CD4-positive, alpha-beta T cell (primary cell): ENCODE results near the gene COL4A2. TPM values are rescaled to one million over a fixed set of nuclear protein-coding genes. Genes with fewer than 3 reads are reported as not detected.

Source experiments
- ATAC-seq: fragments of 200-7000 bp; cut with Tn5 transposase; one replicate; pipeline ENCODE4 v1.10.0; 2022; ENCODE audit warnings: mild to moderate bottlenecking; ENCODE audit not compliant: poor library complexity
- CTCF ChIA-PET: fragments of 350-600 bp; sonication (Branson Sonifier 250); formaldehyde crosslinking; loops from one replicate; lab custom pipeline; 2021; ENCODE audit warnings: antibody characterized with exemption, inconsistent platforms; lab: Charles Lee
- POLR2A ChIA-PET: fragments of 350-600 bp; sonication (Branson Sonifier 250); formaldehyde crosslinking; loops from one replicate; lab custom pipeline; 2021; ENCODE audit warnings: antibody characterized with exemption, inconsistent platforms; lab: Charles Lee
- DNase-seq, 14 experiments: peaks; one replicate each; pipeline ENCODE4 v3.0.0-alpha.2; 2013 to 2020; ENCODE audit warnings: mixed read lengths in 2 of 14
- H3K27ac ChIP-seq, 2 donors: one replicate each; pipeline versions ENCODE4 v1.5.1 to v1.7.0; 2013; ENCODE audit warnings: low read length in 2 of 2, low read depth in 1 of 2, mild to moderate bottlenecking in 1 of 2
- H3K27me3 ChIP-seq, 2 experiments: 1 replicate in 1 of 2; 2 replicates in 1 of 2; pipeline versions ENCODE4 v1.6.1 to v1.7.0; 2013; ENCODE audit warnings: low read length in 2 of 2, control low read depth in 1 of 2, mild to moderate bottlenecking in 1 of 2, moderate library complexity in 1 of 2; ENCODE audit not compliant: insufficient read depth in 2 of 2, control insufficient read depth in 1 of 2
- H3K36me3 ChIP-seq: one replicate; pipeline ENCODE4 v1.6.1; 2013; ENCODE audit warnings: low read length, control low read depth; ENCODE audit not compliant: insufficient read depth
- H3K4me1 ChIP-seq: one replicate; pipeline ENCODE4 v1.6.1; 2013; ENCODE audit warnings: low read length, control low read depth; ENCODE audit not compliant: insufficient read depth
- H3K4me3 ChIP-seq: one replicate; pipeline ENCODE4 v1.5.1; 2013; ENCODE audit warnings: mild to moderate bottlenecking, low read length, moderate library complexity
- H3K9me3 ChIP-seq, 2 experiments: 1 replicate in 1 of 2; 2 replicates in 1 of 2; pipeline versions ENCODE4 v1.6.1 to v1.7.0; 2013; ENCODE audit warnings: low read length in 2 of 2, mild to moderate bottlenecking in 2 of 2, control low read depth in 1 of 2, moderate library complexity in 1 of 2; ENCODE audit not compliant: control insufficient read depth in 1 of 2, insufficient read depth in 1 of 2
- H3K27ac Mint-ChIP-seq: one replicate; pipeline ENCODE4 v1.8.0; 2020; ENCODE audit warnings: mixed read lengths
- H3K27me3 Mint-ChIP-seq: one replicate; pipeline ENCODE4 v1.8.0; 2021; ENCODE audit warnings: mixed read lengths
- H3K36me3 Mint-ChIP-seq: one replicate; pipeline ENCODE4 v1.8.0; 2021; ENCODE audit warnings: low read depth, mixed read lengths
- H3K4me1 Mint-ChIP-seq: one replicate; pipeline ENCODE4 v1.8.0; 2021; ENCODE audit warnings: low read depth, mixed read lengths
- H3K4me3 Mint-ChIP-seq: one replicate; pipeline ENCODE4 v1.8.0; 2020; ENCODE audit warnings: mild to moderate bottlenecking, mixed read lengths
- H3K9me3 Mint-ChIP-seq: one replicate; pipeline ENCODE4 v1.8.0; 2020; ENCODE audit warnings: mixed read lengths
- CTCF ChIP-seq: fragments of 200-600 bp; IDR thresholded peaks from one replicate; pipeline ENCODE4 v1.8.0; 2022; ENCODE audit warnings: antibody characterized with exemption, mild to moderate bottlenecking
- intact Hi-C, 2 experiments: fragments of 100-400 bp; cut with DNase I in 1 of 2; cut with micrococcal nuclease in 1 of 2; formaldehyde crosslinking; loops; one replicate each; pipeline versions ENCODE4 v1.15.1 to v1.9.0; 2023 to 2025; cut with DNase I, micrococcal nuclease
- total RNA-seq, 174 experiments: library from RNA in 2 of 174; stranded (reverse) in 2 of 174; gene quantifications; one replicate each; pipeline ENCODE4 v1.2.3 and lab custom pipeline; 2021 to 2026

Gene COL4A2
- total RNA-seq, 2 experiments from 2014 or later: not detected

GRCh38 chr13:110308656-110309359 is 1.7 kb downstream of the COL4A2 start:
- Mint-ChIP-seq H3K36me3 (no peaks in the 10 kb centered on the region), H3K4me1 (no peaks in the 10 kb centered on the region), H3K27me3 (peaks cover 78% of the 10 kb centered on the region), H3K27ac (no peak overlapping the region), H3K9me3 (no peaks in the 10 kb centered on the region), H3K4me3 (no peak overlapping the region)
- intact Hi-C loops: no loop called here
- no peaks in the 10 kb centered on the region for H3K36me3 ChIP-seq
- no peak overlapping the region for H3K4me3 ChIP-seq
- peaks cover 0 to 19% of the 10 kb centered on the region in 2 experiments for H3K9me3 ChIP-seq
- no peak for ATAC-seq
- H3K27ac ChIP-seq: no peak overlapping the region
- TF ChIP-seq CTCF: no peak
- no peak for DNase-seq
- no peaks in the 10 kb centered on the region for H3K4me1 ChIP-seq
- POLR2A ChIA-PET: no interaction called here
- peaks cover 43 to 62% of the 10 kb centered on the region in 2 experiments for H3K27me3 ChIP-seq
- CTCF ChIA-PET: no interaction called here

DNA sequence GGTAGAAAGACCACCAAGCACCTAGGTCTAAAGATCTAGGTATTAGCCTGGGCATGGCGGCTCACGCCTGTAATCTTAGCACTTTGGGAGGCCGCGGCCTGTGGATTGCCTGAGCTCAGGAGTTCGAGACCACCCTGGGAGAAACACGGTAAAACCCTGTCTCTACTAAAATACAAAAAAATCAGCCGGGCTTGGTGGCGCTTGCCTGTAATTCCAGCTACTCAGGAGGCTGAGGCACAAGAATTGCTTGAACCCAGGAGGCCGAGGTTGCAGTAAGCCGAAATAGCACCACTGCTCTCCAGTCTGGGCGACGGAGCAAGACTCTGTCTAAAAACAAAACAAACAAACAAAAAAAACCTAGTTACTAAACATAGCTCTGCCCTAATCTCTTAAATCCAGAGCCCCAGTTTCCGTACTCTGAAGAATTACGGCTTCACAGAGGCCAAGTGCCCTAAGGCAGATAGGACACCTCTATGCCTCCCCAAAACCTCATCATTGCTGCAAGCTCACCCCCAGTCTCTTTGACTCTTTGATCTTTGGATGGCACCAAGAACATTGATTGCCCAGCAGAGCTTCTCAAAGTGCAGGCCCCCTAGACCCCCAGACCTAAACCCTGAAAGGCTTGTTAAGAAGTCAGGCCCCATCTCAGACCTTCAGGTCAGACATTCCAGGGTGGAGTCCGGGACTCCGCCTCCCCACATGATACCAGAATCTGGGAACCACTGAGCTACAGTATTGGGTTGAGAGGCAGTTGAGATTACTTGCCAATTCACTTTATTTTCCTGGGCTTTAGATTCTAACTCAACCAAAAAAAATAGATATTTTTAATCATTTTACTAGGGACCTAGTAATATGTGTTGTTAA is 2.8 kb downstream of the COL4A2 start:
- no peak for DNase-seq
- Histone ChIP-seq H3K9me3 (peaks cover 0 to 19% of the 10 kb centered on the region in 2 experiments), H3K27me3 (peaks cover 43 to 51% of the 10 kb centered on the region in 2 experiments), H3K4me1 (no peaks in the 10 kb centered on the region), H3K27ac (no peak overlapping the region), H3K4me3 (no peak overlapping the region), H3K36me3 (no peaks in the 10 kb centered on the region)
- Mint-ChIP-seq H3K9me3 (no peaks in the 10 kb centered on the region), H3K27me3 (peaks cover 73% of the 10 kb centered on the region), H3K4me1 (no peaks in the 10 kb centered on the region), H3K27ac (no peak overlapping the region), H3K4me3 (no peak overlapping the region), H3K36me3 (no peaks in the 10 kb centered on the region)
- ChIA-PET POLR2A (no interaction called here), CTCF (no interaction called here)
- no peak for ATAC-seq
- intact Hi-C loops: no loop called here
- no peak for TF ChIP-seq CTCF

DNA sequence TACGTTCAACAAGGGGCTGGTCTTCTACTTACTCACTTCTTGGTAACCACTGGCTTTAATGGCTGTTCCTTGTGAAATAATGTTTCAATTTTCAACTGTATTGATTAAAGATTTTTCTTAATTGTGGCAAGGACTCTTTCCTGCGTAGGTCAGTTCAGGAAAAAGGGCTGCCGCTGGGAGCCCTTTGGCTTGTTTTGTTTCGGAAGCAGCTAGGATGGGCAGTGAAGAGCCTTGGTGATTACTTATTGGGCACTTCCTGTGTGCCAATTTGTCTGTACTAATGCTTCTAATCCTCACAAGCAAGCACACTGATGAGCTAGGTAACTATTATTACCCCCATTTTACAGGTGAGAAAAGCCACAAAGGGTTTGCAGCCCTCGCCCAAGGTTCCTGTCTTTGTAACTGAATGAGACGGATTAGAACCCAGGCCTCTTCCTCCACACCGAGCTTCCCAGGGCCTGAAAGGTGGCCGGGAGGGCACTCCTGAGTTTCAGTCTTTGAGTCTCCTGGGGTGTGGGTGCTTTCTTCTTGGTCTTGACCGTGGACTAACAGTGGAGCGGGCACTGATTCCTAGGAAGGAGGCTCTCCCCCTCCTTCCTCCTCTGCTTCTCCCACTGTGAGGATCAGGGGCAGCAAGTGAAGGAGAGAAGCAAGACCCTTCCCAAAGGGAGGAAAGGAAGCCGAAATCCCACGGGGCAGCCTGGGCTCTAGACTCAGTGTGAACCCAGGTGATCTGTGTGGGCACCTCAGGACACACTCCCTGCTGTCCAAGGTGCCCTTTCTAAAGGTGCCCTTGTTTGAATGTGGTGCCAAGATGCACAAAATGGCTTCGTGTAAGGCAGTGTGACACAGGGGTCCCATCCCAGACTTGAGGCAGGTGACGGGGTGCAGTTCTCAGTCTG is 3.7 kb downstream of the COL4A2 start:
- Histone ChIP-seq H3K36me3 (no peaks in the 10 kb centered on the region), H3K27ac (no peak overlapping the region), H3K4me1 (no peaks in the 10 kb centered on the region), H3K4me3 (no peak overlapping the region), H3K9me3 (peaks cover 0 to 19% of the 10 kb centered on the region in 2 experiments), H3K27me3 (peaks cover 38 to 45% of the 10 kb centered on the region in 2 experiments)
- ATAC-seq (no peak), DNase-seq (no peak)
- Mint-ChIP-seq H3K9me3 (no peaks in the 10 kb centered on the region), H3K36me3 (no peaks in the 10 kb centered on the region), H3K4me3 (no peak overlapping the region), H3K27ac (no peak overlapping the region), H3K4me1 (no peaks in the 10 kb centered on the region), H3K27me3 (peaks cover 72% of the 10 kb centered on the region)
- ChIA-PET POLR2A (no interaction called here), CTCF (no interaction called here)
- no peak for TF ChIP-seq CTCF
- intact Hi-C loops: no loop called here
